ENCODE measurements around the gene SMIM41.

- TF ChIP-seq GATA3 (IDR thresholded peaks at IDR 0.05; ENCODE audit: low read depth, low read length) (no peak), GATA2 (IDR thresholded peaks at IDR 0.05; ENCODE audit: low read depth, low read length) (no peak)
These were observed 58.2 kb downstream of the SMIM41 start for GRCh38 chr12:52137746-52138145.
